ELF-1 (cell line): ENCODE data around the gene NAV2.
"Not testable (repeated sequence)": the region's sequence is repeated elsewhere in the genome, so short reads cannot be mapped to it uniquely, and the experiment has no call there.

Experiments used
- DNase-seq: peaks from one replicate; pipeline ENCODE4 v3.0.0-alpha.2; 2016; ENCODE audit warnings: low read depth, low spot score

Gene NAV2

GRCh38 chr11:19947537-19948114 lies 235.0 kb downstream of the NAV2 start:
- no peak for DNase-seq

GRCh38 chr11:19949606-19950005 lies 237.0 kb downstream of the NAV2 start:
- no peak for DNase-seq

DNA sequence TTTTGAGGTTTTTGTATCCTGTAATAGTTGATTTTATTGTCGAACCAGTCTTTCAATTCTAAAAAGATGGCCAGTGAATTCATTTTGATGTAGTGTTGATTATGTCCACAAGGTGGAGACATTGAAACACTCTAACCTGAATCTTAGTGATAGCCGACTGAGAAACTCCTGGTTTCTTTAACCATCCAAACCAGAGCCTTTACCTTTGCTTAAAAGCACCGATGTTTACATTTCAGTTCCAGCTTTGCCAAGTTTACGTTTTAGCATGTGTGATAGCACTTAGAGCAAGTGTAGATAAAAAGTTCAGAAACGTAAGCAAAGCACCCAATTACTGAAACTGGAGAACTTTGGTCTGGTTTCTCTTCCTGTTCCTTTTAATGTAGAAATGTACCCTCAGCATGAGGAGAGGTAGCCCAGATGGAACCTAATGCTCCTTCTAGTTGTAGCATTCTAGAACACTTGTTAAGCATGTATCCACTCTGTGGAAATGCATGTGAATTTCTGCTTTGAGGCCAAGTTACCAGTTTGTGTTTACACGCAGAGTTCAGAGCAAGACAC lies 239.0 kb downstream of the NAV2 start:
- peak; percentile 60 for DNase-seq

DNA sequence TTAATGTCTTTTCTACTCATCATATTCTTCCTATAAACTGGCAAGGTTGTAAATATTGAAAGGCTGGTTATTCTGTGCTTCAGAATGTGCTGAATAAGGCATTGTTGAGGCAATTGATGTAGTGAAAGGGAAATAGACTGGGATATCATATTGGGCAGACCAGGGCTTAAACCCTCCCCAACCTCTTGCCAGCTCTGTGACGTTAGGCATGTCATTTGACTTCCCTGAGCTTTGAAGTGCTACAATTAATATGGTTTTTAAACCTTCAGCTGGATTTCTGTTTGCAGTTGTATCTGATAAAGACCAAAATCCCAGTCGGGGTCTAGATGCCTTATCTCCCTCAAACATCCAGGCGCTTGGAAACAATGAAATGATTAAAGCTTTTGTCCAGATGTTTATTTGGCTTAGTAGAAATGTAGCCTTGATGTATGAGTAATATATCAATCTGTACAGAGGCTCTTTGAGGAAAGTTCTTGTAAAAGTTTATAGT lies 239.5 kb downstream of the NAV2 start:
- DNase-seq: no peak

- DNase-seq: no peak
These were observed 240.3 kb downstream of the NAV2 start for GRCh38 chr11:19952911-19953310.

DNA sequence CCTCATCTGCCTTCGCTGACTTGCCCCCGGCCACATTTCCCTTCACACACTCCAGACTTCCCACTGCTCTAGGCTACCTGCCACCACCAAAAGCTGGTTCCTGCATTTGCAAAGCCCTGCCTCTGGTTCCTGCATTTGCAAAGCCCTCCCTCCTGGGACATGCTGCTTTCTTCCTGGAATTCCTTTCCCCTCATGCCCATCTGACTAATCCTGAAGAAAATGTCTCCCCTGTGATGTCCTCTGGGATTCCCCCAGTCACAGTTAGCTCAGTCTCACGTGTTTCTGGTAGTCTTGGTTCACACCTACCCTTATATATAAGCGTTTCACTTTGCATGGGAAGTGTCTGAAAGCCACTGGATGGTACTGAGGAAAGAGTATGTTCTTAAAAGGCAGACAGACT lies 240.7 kb downstream of the NAV2 start:
- DNase-seq: peak; percentile 96

DNA sequence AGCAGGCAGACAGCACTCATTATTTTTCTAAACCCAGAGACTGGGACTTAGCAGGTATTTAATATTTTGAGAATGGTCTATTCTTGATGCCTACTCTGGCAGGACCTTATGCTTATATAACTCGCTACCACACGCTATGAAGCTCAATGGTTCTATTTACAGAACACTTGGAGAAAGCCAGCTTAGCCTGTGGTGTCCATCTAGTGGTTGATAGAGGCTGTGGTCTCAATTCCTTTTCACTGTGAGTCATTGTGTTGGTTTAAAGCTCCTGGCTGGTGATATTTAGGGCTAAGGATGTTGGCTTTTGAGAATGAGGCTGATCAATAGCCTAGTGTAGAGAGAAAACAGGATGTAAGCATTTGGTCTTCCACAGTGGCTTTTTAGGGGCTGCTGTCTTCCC lies 241.3 kb downstream of the NAV2 start:
- peak; percentile 66 for DNase-seq

GRCh38 chr11:19954899-19955298 lies 242.3 kb downstream of the NAV2 start:
- DNase-seq: no peak

DNA sequence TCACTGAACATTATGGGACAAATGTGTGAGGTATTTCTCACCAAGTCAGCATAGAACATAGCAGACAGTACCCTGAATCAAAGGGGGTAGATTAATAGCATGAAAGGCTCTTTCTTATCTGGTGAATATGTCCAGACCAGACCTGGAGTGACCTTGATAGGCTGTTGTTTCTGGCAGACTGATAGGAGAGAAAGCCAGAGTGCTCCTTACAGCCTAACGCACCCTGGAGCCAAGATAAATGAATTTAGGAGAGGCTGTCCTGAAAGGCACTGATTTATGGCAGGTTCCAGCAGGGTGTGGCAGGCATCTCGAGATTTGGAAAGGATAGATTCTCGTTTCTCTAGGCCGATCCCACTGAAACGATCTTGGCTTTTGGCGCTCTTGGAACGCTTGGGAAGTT lies 243.0 kb downstream of the NAV2 start:
- DNase-seq: no peak

DNA sequence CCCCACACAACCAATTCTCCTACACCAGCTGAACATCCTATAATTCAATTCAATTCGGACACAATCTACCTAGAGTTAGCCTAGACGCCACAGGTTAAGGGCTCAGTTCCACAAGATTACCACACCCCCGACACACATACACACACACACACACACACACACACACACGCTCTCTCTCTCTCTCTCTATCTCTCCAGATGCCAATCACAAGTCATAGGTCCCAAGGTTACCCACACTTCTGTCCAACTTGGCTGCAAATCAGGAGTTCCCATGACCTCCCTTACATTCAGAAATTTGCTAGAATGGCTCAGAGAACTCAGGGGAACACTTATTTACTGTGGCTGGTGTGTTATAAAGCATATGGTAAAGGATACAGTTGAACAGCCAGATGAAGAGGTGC lies 243.6 kb downstream of the NAV2 start:
- no peak for DNase-seq

- peak; percentile 27 for DNase-seq
These were observed 244.8 kb downstream of the NAV2 start for GRCh38 chr11:19957294-19957943.

DNA sequence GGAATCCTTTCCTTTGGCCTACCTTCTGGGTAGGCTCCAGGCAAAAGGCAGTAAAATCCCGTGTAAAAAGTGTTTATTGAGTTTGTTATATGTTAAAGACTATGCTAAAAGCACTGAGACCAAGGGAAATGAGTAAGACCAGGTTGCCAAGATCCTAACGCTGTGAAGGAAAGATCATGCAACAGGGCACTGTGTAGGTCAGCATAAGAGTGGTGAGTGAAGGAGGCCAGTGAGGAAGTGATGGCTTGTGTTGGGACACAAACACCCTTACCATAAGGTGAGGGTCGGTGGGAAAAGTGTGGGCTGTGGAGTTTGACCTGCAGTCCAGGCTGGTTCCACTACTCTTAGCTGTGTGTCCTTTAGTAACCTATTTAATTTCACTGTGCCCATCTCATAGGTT lies 245.6 kb downstream of the NAV2 start:
- no peak for DNase-seq

GRCh38 chr11:19959210-19959609 lies 246.6 kb downstream of the NAV2 start:
- DNase-seq: no peak

GRCh38 chr11:19959648-19960059 lies 247.0 kb downstream of the NAV2 start:
- DNase-seq: no peak

DNA sequence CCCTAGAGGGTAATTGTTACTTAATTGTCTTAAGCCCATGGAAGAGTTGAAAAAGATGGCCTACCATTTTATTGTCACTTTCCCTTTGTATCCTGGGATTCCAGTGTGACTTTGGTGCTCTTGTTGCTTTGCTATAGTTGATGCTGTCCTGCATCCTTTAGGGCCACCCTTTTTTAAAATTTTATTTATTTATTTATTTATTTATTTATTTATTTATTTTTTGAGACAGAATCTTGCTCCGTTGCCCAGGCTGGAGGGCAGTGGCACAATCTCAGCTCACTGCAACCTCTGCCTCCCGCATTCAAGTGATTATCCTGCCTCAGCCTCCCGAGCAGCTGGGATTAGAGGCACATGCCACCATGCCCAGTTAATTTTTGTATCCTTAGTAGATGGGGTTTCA lies 247.8 kb downstream of the NAV2 start:
- not testable (repeated sequence) for DNase-seq

GRCh38 chr11:19961225-19961624 lies 248.6 kb downstream of the NAV2 start:
- no peak for DNase-seq

GRCh38 chr11:19962053-19962800 lies 249.6 kb downstream of the NAV2 start:
- DNase-seq: no peak

DNA sequence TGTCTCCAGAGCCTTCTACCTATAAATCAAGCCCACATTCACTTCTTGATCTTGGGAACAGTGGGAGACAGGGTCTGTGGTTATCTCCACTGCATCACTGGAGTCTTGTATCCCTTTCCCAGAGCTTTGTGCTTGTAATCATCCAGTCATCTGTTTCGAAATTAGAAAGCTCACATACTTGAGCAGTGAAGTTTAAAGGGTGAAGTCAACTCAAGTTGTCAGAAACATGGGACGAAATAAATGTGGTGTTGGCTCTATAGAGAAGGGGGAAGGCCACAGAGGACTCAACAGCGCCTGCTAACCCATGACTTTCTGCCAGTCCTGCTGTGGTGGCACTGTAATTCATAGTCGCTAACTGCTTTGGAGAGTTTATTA lies 250.2 kb downstream of the NAV2 start:
- DNase-seq: no peak

DNA sequence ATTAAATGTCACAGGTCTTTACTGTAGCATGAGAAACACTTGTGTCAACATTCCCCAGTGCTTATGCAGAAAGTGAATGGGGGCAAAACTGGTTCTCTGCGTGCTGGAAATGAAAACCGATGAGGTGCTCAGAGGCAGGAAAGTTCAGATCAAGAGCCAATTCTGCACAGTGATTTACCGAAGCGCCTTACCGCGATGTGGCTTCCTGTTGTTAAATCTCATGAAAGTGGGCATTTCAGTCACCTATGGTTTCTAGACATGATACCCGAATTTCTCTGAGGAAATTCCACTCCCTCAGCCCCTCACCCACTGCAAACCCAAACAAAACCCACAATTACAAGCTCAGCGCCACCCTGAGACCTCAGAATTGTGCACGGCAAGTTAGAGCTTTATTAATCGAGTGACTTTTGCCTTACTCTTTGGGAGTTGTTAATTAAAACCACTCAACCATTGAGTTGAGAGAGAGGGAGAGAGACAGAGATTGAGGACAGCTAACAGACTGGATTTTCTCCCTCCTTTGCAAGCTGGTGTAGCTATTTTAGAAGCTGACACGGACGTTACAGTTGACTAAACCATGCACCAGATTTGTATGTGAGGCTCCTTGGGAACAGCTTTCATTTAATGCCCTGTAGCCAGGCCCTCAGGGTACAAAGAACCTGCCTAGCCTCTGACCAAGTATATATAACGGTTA lies 251.2 kb downstream of the NAV2 start:
- DNase-seq: no peak

GRCh38 chr11:19966441-19966840 lies 253.8 kb downstream of the NAV2 start:
- no peak for DNase-seq

- DNase-seq: no peak
These were observed 254.3 kb downstream of the NAV2 start for GRCh38 chr11:19966927-19967326.

- no peak for DNase-seq
These were observed 255.2 kb downstream of the NAV2 start for GRCh38 chr11:19967787-19968186.
